Endothelial cell of umbilical vein (primary cell): ENCODE data around the gene LRRC59. TPM values are rescaled to one million over a fixed set of nuclear protein-coding genes. Genes with fewer than 3 reads are reported as not detected.

ENCODE experiments used
- BruUV-seq: library from RNA; stranded (reverse); fragments of 400-500 nt; replicated peaks from 2 replicates; lab custom pipeline; 2021; lab: Mats Ljungman, UMichigan
- CTCF ChIA-PET: fragments of 300-600, 350-600 bp; sonication (Branson Sonifier 250); formaldehyde crosslinking; loops from one replicate; lab custom pipeline; 2021; ENCODE audit warnings: antibody characterized with exemption, inconsistent platforms; lab: Charles Lee
- POLR2A ChIA-PET: fragments of 300-600, 350-600 bp; sonication (Branson Sonifier 250); formaldehyde crosslinking; loops from one replicate; lab custom pipeline; 2021; ENCODE audit warnings: antibody characterized with exemption, inconsistent platforms; lab: Charles Lee
- DNase-seq: peaks from one replicate; pipeline ENCODE4 v3.0.0-alpha.2; 2011; ENCODE audit warnings: low read depth, low spot score
- FAIRE-seq: peaks from 2 replicates; lab custom pipeline; 2011; peaks lifted over from hg19 to GRCh38; lab: Jason Lieb, UNC
- H2AFZ ChIP-seq: 2 replicates; pipeline ENCODE4 v1.6.0; 2012; ENCODE audit warnings: low read depth, low read length, control low read depth, inconsistent platforms
- H3K27ac ChIP-seq: 2 replicates; pipeline ENCODE4 v1.5.1; 2011; ENCODE audit warnings: low read depth, mild to moderate bottlenecking, control low read depth, low read length, moderate library complexity; ENCODE audit not compliant: insufficient read depth
- H3K27me3 ChIP-seq, 2 experiments: 2 replicates each; pipeline versions ENCODE4 v1.6.0 to v1.6.1; 2011; ENCODE audit warnings: low read length in 2 of 2, mixed read lengths in 1 of 2; ENCODE audit not compliant: control insufficient read depth in 2 of 2, insufficient read depth in 2 of 2
- H3K36me3 ChIP-seq, 2 experiments: 2 replicates in 1 of 2; 3 replicates in 1 of 2; pipeline ENCODE4 v1.5.1; 2011; ENCODE audit warnings: low read length in 2 of 2, mild to moderate bottlenecking in 1 of 2, moderate library complexity in 1 of 2; ENCODE audit not compliant: control insufficient read depth in 2 of 2, insufficient read depth in 2 of 2; ENCODE audit errors: extremely low read depth in 1 of 2
- H3K4me1 ChIP-seq: 3 replicates; pipeline ENCODE4 v1.5.1; 2011; ENCODE audit warnings: mild to moderate bottlenecking, low read length; ENCODE audit not compliant: control insufficient read depth, insufficient read depth; ENCODE audit errors: extremely low read depth
- H3K4me2 ChIP-seq: 2 replicates; pipeline ENCODE4 v1.6.1; 2011; ENCODE audit warnings: low read length, control low read depth, mixed read lengths; ENCODE audit not compliant: insufficient read depth
- H3K4me3 ChIP-seq, 3 experiments: fragments of 200-600 bp in 1 of 3; sonication (generic), shearing (Covaris generic) in 1 of 3; replicated peaks in 1 of 3; 2 replicates each; pipeline ENCODE4 v1.5.1; 2011 to 2016; ENCODE audit warnings: control low read depth in 3 of 3, low read length in 3 of 3, mild to moderate bottlenecking in 2 of 3, inconsistent platforms in 1 of 3, low read depth in 1 of 3, moderate library complexity in 1 of 3; ENCODE audit not compliant: insufficient read depth in 1 of 3
- H3K79me2 ChIP-seq: 2 replicates; pipeline ENCODE4 v1.6.0; 2012; ENCODE audit warnings: low read length, inconsistent platforms; ENCODE audit not compliant: control insufficient read depth, insufficient read depth
- H3K9ac ChIP-seq: replicated peaks from 2 replicates; pipeline ENCODE3; 2011; ENCODE audit warnings: low read length, control low read depth; ENCODE audit not compliant: insufficient read depth; ENCODE audit errors: extremely low read depth
- H3K9me1 ChIP-seq: replicated peaks from 3 replicates; pipeline ENCODE4 v1.6.0; 2011; ENCODE audit warnings: mild to moderate bottlenecking, low read length; ENCODE audit not compliant: control insufficient read depth, insufficient read depth; ENCODE audit errors: extremely low read depth
- H3K9me3 ChIP-seq: replicated peaks from 2 replicates; pipeline ENCODE4 v1.5.1; 2012; ENCODE audit warnings: low read length, inconsistent platforms; ENCODE audit not compliant: control insufficient read depth, insufficient read depth
- H4K20me1 ChIP-seq: replicated peaks from 2 replicates; pipeline ENCODE3; 2011; ENCODE audit warnings: mild to moderate bottlenecking, low read length; ENCODE audit not compliant: control insufficient read depth, insufficient read depth; ENCODE audit errors: extremely low read depth
- EZH2 ChIP-seq: IDR thresholded peaks from 2 replicates; pipeline ENCODE4 v1.6.1; 2012; ENCODE audit warnings: borderline replicate concordance, low read depth, mild to moderate bottlenecking, moderate library complexity, low read length, inconsistent platforms; ENCODE audit not compliant: severe bottlenecking
- FOS ChIP-seq: IDR thresholded peaks from 2 replicates; pipeline ENCODE4 v1.6.1; 2011; ENCODE audit warnings: mild to moderate bottlenecking, low read length, moderate library complexity, borderline replicate concordance; ENCODE audit not compliant: insufficient read depth
- GATA2 ChIP-seq: IDR thresholded peaks from 2 replicates; pipeline ENCODE4 v1.7.0; 2011; ENCODE audit warnings: low read depth, mild to moderate bottlenecking, moderate library complexity, mixed read lengths, low read length; ENCODE audit not compliant: insufficient read length, insufficient read depth
- JUN ChIP-seq: IDR thresholded peaks from 2 replicates; pipeline ENCODE4 v1.6.1; 2011; ENCODE audit warnings: borderline replicate concordance, low read depth; ENCODE audit not compliant: insufficient read length, insufficient read depth
- MYC ChIP-seq: IDR thresholded peaks from one replicate; pipeline ENCODE4 v1.6.1; 2011; ENCODE audit warnings: mild to moderate bottlenecking, low read depth, low read length
- POLR2A ChIP-seq: IDR thresholded peaks from 2 replicates; pipeline ENCODE4 v1.6.1; 2012; ENCODE audit warnings: low read depth, mild to moderate bottlenecking, control low read depth, low read length
- POLR2AphosphoS5 ChIP-seq: IDR thresholded peaks from 2 replicates; pipeline ENCODE4 v1.6.1; 2012; ENCODE audit warnings: low read depth, mild to moderate bottlenecking, control low read depth, low read length, moderate library complexity; ENCODE audit not compliant: insufficient read depth
- dilution Hi-C: fragments of 300-500 bp; cut with MboI; formaldehyde crosslinking; loops from one replicate; pipeline ENCODE4 v1.15.0; 2019; ENCODE audit warnings: low sequenced_read_pairs; ENCODE audit not compliant: extremely low pct_ligation_motif_present
- intact Hi-C: fragments of 100-400 bp; cut with micrococcal nuclease; formaldehyde crosslinking; loops from one replicate; pipeline ENCODE4 v1.10.0; 2022
- polyA plus RNA-seq, 4 experiments: library from polyadenylated mRNA; depleted of rRNA in 3 of 4; stranded (reverse) in 3 of 4; unstranded in 1 of 4; fragments of >200 nt; gene quantifications; 2 replicates each; pipeline versions ENCODE4 v1.2.1 to v1.2.3, GENCODE V29; 2011 to 2012; ENCODE audit warnings: missing spikeins in 1 of 4
- small RNA-seq: library from RNA; depleted of rRNA; stranded (forward); fragments of <200 nt; gene quantifications from one replicate; pipeline ENCODE3, GENCODE V24; 2012; ENCODE audit warnings: low replicate concordance, low read depth; ENCODE audit not compliant: insufficient read depth, insufficient read length
- total RNA-seq: library from RNA; stranded (reverse); gene quantifications from 2 replicates; pipeline ENCODE4 v1.2.3, GENCODE V29; 2021
- TF ChIP-seq, protein P1 (sequence below), 2 donors: IDR thresholded peaks; 1 replicate in 1 of 2; 2 replicates in 1 of 2; pipeline ENCODE4 v1.5.1; 2011; ENCODE audit warnings: low read length in 2 of 2, mild to moderate bottlenecking in 2 of 2, moderate library complexity in 2 of 2, control low read depth in 1 of 2, inconsistent platforms in 1 of 2, low read depth in 1 of 2; ENCODE audit not compliant: insufficient read depth in 1 of 2; ENCODE audit errors: extremely low read depth in 1 of 2
- TF ChIP-seq, protein P2 (sequence below): IDR thresholded peaks from 2 replicates; pipeline ENCODE4 v1.6.1; 2011; ENCODE audit not compliant: insufficient read depth, insufficient read length

Gene LRRC59
- total and polyA plus RNA-seq, 2 donors (not counting 3 experiments of a cell fraction or from before 2014, with no cell fraction given) = 93.9 to 183 TPM

GRCh38 chr17:50332196-50332595 is 65.1 kb downstream of the LRRC59 start:
- H3K4me1 ChIP-seq = no peaks in the 10 kb centered on the region
- TF ChIP-seq GATA2 = no peak
- TF ChIP-seq FOS = no peak
- TF ChIP-seq, protein P1, sequence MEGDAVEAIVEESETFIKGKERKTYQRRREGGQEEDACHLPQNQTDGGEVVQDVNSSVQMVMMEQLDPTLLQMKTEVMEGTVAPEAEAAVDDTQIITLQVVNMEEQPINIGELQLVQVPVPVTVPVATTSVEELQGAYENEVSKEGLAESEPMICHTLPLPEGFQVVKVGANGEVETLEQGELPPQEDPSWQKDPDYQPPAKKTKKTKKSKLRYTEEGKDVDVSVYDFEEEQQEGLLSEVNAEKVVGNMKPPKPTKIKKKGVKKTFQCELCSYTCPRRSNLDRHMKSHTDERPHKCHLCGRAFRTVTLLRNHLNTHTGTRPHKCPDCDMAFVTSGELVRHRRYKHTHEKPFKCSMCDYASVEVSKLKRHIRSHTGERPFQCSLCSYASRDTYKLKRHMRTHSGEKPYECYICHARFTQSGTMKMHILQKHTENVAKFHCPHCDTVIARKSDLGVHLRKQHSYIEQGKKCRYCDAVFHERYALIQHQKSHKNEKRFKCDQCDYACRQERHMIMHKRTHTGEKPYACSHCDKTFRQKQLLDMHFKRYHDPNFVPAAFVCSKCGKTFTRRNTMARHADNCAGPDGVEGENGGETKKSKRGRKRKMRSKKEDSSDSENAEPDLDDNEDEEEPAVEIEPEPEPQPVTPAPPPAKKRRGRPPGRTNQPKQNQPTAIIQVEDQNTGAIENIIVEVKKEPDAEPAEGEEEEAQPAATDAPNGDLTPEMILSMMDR (IDR thresholded peaks at IDR 0.05; ENCODE audit: extremely low read depth in 1 of 2, insufficient read depth in 1 of 2, low read depth in 1 of 2, low read length in 2 of 2) = no peak
- TF ChIP-seq JUN = no peak
- no peak for TF ChIP-seq EZH2
- no peak for TF ChIP-seq POLR2A
- no peak for TF ChIP-seq MYC
- no peak for TF ChIP-seq POLR2AphosphoS5
- TF ChIP-seq, protein P2, sequence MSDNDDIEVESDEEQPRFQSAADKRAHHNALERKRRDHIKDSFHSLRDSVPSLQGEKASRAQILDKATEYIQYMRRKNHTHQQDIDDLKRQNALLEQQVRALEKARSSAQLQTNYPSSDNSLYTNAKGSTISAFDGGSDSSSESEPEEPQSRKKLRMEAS = no peak
- H3K4me3 ChIP-seq = no peak overlapping the region
- ChIA-PET CTCF (interaction anchor here (0.8 kb wide), 1 partner anchor 10 kb away, joined by 3 read pairs; no protein-coding TSS in a partner anchor), POLR2A (no interaction called here)
- BruUV-seq = no TSS peak
- no peak overlapping the region for H3K4me2 ChIP-seq
- H3K36me3 ChIP-seq = no peaks in the 10 kb centered on the region
- H3K9me1 ChIP-seq = no peaks in the 10 kb centered on the region
- no peaks in the 10 kb centered on the region for H4K20me1 ChIP-seq
- DNase-seq (no peak), FAIRE-seq (no peak)
- H3K27me3 ChIP-seq = peaks cover 11 to 13% of the 10 kb centered on the region in 2 experiments
- no peaks in the 10 kb centered on the region for H3K79me2 ChIP-seq
- intact Hi-C loops (no loop called here), dilution Hi-C loops (no loop called here)
- H3K27ac ChIP-seq = no peak overlapping the region
- no peaks in the 10 kb centered on the region for H3K9me3 ChIP-seq
- H2AFZ ChIP-seq = no peak overlapping the region
- no peak overlapping the region for H3K9ac ChIP-seq

Small RNAs within 50 kb of the gene (small RNA-seq; reads per million reads assigned to genes)
- not detected for gene RF00019

Other genes starting within 250 kb of the LRRC59 start
- 58.3 and 60.2 TPM in 2 replicates for gene PPP1R9B, start 246.8 kb downstream of the LRRC59 start, total RNA-seq
- gene PPP1R9B, start 246.8 kb downstream of the LRRC59 start, polyA plus RNA-seq = 17.7 and 20.1 TPM in 2 replicates
- not detected in 2 replicates for gene SGCA, start 231.5 kb downstream of the LRRC59 start, total RNA-seq
- gene SGCA, start 231.5 kb downstream of the LRRC59 start, polyA plus RNA-seq = not detected in 2 replicates
- gene COL1A1, start 195.9 kb downstream of the LRRC59 start, total RNA-seq = 0.07 and 0.23 TPM in 2 replicates
- 0.02 and 0.07 TPM in 2 replicates for gene COL1A1, start 195.9 kb downstream of the LRRC59 start, polyA plus RNA-seq
- gene TMEM92, start 123.1 kb downstream of the LRRC59 start, total RNA-seq = not detected in 2 replicates
- 0.03 and 0.06 TPM in 2 replicates for gene TMEM92, start 123.1 kb downstream of the LRRC59 start, polyA plus RNA-seq
- 26.6 and 29.9 TPM in 2 replicates for gene XYLT2, start 51.4 kb downstream of the LRRC59 start, total RNA-seq
- gene XYLT2, start 51.4 kb downstream of the LRRC59 start, polyA plus RNA-seq = 19.1 and 24.0 TPM in 2 replicates
- 72.2 and 76.2 TPM in 2 replicates for gene MRPL27, start 24.3 kb downstream of the LRRC59 start, total RNA-seq
- gene MRPL27, start 24.3 kb downstream of the LRRC59 start, polyA plus RNA-seq = 119 and 158 TPM in 2 replicates
- gene EME1, start 24.3 kb downstream of the LRRC59 start, total RNA-seq = 7.3 and 9.1 TPM in 2 replicates
- gene EME1, start 24.3 kb downstream of the LRRC59 start, polyA plus RNA-seq = 4.3 and 5.6 TPM in 2 replicates
- gene ACSF2, start 28.7 kb upstream of the LRRC59 start, total RNA-seq = 24.6 and 37.2 TPM in 2 replicates
- 30.4 and 33.2 TPM in 2 replicates for gene ACSF2, start 28.7 kb upstream of the LRRC59 start, polyA plus RNA-seq
- not detected in 2 replicates for gene CHAD, start 71.4 kb upstream of the LRRC59 start, total RNA-seq
- gene CHAD, start 71.4 kb upstream of the LRRC59 start, polyA plus RNA-seq = not detected in 2 replicates
- 33.1 and 35.5 TPM in 2 replicates for gene RSAD1, start 81.3 kb upstream of the LRRC59 start, total RNA-seq
- 18.4 and 20.3 TPM in 2 replicates for gene RSAD1, start 81.3 kb upstream of the LRRC59 start, polyA plus RNA-seq
- gene MYCBPAP, start 110.9 kb upstream of the LRRC59 start, total RNA-seq = 0.25 and 0.66 TPM in 2 replicates
- gene MYCBPAP, start 110.9 kb upstream of the LRRC59 start, polyA plus RNA-seq = 0.05 and 0.40 TPM in 2 replicates
- gene EPN3, start 135.2 kb upstream of the LRRC59 start, total RNA-seq = not detected in 2 replicates
- gene EPN3, start 135.2 kb upstream of the LRRC59 start, polyA plus RNA-seq = not detected in 2 replicates
- 31.4 and 42.3 TPM in 2 replicates for gene SPATA20, start 149.7 kb upstream of the LRRC59 start, total RNA-seq
- gene SPATA20, start 149.7 kb upstream of the LRRC59 start, polyA plus RNA-seq = 51.5 and 52.7 TPM in 2 replicates
- not detected in 2 replicates for gene CACNA1G, start 163.2 kb upstream of the LRRC59 start, total RNA-seq
- not detected in 2 replicates for gene CACNA1G, start 163.2 kb upstream of the LRRC59 start, polyA plus RNA-seq
- gene ABCC3, start 237.4 kb upstream of the LRRC59 start, total RNA-seq = 1.1 and 2.1 TPM in 2 replicates
- 2.6 and 4.2 TPM in 2 replicates for gene ABCC3, start 237.4 kb upstream of the LRRC59 start, polyA plus RNA-seq